Measurements from ENCODE around the gene DNAJC9. TPM values are rescaled to one million over a fixed set of nuclear protein-coding genes. Genes with fewer than 3 reads are reported as not detected.
"Not testable (repeated sequence)": the region's sequence is repeated elsewhere in the genome, so short reads cannot be mapped to it uniquely, and the experiment has no call there.

Gene DNAJC9
- total RNA-seq, 1 donor from 2014 or later = 12.4 TPM

DNA sequence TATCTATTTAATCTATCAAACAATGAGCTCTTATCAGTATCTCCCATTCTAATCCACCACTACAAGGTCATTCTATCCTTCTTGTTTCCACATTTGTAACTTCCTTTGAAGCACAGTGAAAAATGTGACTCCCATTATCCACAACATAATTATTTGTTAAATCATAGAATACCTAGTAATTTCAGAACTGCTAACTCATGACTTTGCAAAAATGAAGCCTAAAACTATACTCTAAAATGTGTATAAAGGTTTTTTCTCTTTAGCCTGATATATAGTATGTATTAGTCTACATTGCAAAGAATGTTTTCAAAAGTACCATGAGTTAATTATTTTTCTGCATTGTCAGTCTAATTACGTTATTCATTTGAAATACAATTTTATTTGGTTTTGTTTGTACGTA lies 17.4 kb upstream of the DNAJC9 start:
- Histone ChIP-seq H3K9me3 (no peaks in the 10 kb centered on the region), H3K27me3 (no peaks in the 10 kb centered on the region), H3K4me3 (no peak overlapping the region), H3K36me3 (no peaks in the 10 kb centered on the region), H3K4me1 (no peaks in the 10 kb centered on the region), H3K27ac (no peak overlapping the region)
- intact Hi-C loops (cut with DNase I) = no loop called here
- ATAC-seq = no peak
- TF ChIP-seq, protein P1, sequence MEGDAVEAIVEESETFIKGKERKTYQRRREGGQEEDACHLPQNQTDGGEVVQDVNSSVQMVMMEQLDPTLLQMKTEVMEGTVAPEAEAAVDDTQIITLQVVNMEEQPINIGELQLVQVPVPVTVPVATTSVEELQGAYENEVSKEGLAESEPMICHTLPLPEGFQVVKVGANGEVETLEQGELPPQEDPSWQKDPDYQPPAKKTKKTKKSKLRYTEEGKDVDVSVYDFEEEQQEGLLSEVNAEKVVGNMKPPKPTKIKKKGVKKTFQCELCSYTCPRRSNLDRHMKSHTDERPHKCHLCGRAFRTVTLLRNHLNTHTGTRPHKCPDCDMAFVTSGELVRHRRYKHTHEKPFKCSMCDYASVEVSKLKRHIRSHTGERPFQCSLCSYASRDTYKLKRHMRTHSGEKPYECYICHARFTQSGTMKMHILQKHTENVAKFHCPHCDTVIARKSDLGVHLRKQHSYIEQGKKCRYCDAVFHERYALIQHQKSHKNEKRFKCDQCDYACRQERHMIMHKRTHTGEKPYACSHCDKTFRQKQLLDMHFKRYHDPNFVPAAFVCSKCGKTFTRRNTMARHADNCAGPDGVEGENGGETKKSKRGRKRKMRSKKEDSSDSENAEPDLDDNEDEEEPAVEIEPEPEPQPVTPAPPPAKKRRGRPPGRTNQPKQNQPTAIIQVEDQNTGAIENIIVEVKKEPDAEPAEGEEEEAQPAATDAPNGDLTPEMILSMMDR (IDR thresholded peaks at IDR 0.05) = no peak
- no peak for DNase-seq

DNA sequence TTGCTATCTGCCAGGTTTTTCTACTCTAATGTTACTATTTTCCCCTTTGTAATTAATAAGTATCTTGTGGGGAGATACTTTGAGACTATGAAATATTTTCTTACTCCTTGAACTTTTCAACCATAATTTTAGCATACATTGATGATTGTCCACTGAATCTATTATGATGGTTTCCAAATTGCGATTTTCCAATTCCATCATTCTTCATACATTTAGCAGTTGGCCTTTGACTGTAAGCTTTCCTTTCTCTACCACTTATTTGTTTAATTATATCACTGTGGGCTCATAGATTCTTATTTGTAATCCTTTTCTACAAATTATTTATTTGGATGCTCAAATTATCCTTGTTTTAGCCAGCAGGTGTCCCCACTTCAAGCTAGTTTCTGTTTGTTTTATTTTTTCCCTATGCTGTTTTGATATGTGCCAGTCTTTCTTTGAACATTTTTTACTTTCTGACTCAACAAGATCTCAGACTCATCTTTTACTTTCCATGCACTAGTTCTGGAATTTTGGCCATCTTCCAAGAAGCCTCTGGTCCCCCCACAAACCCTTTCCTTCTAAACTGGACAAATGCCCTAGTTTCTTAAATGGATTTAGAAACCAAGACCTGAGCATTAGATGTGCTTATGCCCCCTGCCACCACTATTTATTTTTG lies 16.8 kb upstream of the DNAJC9 start:
- H3K9me3 ChIP-seq = no peaks in the 10 kb centered on the region
- TF ChIP-seq, protein P1 (IDR thresholded peaks at IDR 0.05) = peak; percentile 41
- H3K36me3 ChIP-seq = no peaks in the 10 kb centered on the region
- no peak for ATAC-seq
- H3K4me3 ChIP-seq = no peak overlapping the region
- intact Hi-C loops (cut with DNase I) = no loop called here
- no peaks in the 10 kb centered on the region for H3K4me1 ChIP-seq
- DNase-seq = no peak
- no peaks in the 10 kb centered on the region for H3K27me3 ChIP-seq
- no peak overlapping the region for H3K27ac ChIP-seq

DNA sequence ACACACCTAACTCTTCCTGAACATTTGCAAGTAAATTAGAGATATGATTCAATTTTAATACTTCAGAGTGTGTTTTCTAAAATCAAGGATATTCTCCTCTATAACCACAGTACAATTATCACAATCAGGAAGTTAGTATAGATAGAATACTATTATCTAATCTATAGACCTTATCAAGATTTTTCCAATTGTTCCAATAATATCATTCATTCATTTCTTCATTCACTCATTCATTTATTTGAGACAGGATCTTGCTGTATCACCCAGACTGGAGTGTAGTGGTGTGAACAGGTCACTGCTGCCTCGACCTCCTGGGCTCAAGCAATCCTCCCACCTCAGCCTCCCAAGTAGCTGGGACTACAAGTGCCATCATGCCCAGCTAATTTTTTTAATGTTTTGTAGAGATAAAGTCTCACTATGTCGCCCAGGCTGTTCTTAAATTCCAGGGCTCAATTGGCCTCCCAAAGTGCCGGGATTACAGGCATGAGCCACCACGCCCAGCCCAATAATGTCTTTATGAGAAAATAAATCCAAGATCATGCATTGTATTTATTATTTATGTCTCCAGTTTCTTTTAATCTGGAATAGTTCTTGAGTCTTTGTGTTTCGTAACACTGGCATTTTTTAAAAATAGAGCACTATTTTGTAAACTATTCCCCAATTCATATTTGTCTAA lies 16.0 kb upstream of the DNAJC9 start:
- Histone ChIP-seq H3K4me3 (no peak overlapping the region), H3K27me3 (no peaks in the 10 kb centered on the region), H3K27ac (no peak overlapping the region), H3K36me3 (no peaks in the 10 kb centered on the region), H3K9me3 (no peaks in the 10 kb centered on the region), H3K4me1 (no peaks in the 10 kb centered on the region)
- intact Hi-C loops (cut with DNase I) = no loop called here
- ATAC-seq (no peak), DNase-seq (no peak)
- TF ChIP-seq, protein P1 (IDR thresholded peaks at IDR 0.05) = no peak

DNA sequence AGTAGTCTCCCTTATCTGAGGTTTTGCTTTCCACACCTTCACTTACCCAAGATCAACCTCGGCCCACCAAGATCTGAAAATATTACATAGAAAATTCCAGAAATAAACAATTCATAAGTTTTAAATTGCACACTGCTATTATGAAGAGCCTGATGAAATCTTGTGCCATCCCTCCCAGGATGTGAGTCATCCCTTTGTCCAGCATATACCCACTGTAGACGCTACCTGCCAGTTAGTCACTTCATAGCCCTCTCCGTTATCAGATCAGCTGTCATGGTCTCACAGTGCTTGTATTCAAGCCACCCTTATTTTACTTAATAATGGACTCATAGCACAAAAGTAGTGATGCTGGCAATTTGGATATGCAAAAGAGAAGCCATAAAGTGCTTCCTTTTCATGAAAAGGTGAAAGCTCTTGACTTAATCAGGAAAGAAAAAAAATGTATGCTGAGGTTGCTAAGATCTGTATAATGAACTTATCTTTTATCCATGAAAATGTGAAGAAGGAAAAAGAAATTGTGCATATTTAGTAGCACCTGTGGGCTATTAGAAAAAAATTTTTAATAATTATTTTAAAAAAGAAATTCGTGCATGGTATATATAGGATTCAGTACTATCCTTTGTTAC lies 15.2 kb upstream of the DNAJC9 start:
- TF ChIP-seq, protein P1 (IDR thresholded peaks at IDR 0.05) = no peak
- Histone ChIP-seq H3K9me3 (no peaks in the 10 kb centered on the region), H3K27me3 (no peaks in the 10 kb centered on the region), H3K4me1 (no peaks in the 10 kb centered on the region), H3K4me3 (no peak overlapping the region), H3K36me3 (no peaks in the 10 kb centered on the region), H3K27ac (no peak overlapping the region)
- DNase-seq (no peak), ATAC-seq (no peak)
- intact Hi-C loops (cut with DNase I) = no loop called here

DNA sequence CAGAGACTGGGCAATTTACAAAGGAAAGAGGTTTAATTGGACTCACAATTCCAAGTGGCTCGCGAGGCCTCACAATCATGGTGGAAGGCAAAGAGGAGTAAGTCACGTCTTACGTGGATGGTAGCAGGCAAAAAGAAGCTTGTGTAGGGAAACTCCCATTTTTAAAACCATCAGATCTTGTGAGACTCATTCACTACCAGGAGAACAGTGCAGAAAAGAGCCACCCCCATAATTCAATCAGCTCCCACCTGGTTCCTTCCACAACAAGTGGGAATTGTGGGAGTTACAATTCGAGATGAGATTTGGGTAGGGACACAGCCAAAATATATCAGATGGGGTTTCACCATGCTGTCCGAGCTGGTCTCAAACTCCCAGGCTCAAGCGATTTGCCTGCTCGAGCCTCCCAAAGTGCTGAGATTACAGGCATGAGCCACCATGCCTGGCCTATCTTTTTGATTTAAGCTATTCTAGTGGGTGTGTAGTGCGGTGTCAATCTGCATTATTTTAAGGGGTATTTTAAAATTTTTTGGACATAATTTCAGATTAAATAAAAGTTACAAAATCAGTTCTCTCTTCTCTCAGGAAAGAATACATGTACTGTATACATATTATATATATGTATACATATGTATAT lies 14.4 kb upstream of the DNAJC9 start:
- TF ChIP-seq, protein P1 (IDR thresholded peaks at IDR 0.05) = no peak
- intact Hi-C loops (cut with DNase I) = no loop called here
- Histone ChIP-seq H3K27ac (no peak overlapping the region), H3K4me3 (no peak overlapping the region), H3K9me3 (no peaks in the 10 kb centered on the region), H3K27me3 (no peaks in the 10 kb centered on the region), H3K4me1 (no peaks in the 10 kb centered on the region), H3K36me3 (no peaks in the 10 kb centered on the region)
- DNase-seq = no peak
- ATAC-seq = no peak

DNA sequence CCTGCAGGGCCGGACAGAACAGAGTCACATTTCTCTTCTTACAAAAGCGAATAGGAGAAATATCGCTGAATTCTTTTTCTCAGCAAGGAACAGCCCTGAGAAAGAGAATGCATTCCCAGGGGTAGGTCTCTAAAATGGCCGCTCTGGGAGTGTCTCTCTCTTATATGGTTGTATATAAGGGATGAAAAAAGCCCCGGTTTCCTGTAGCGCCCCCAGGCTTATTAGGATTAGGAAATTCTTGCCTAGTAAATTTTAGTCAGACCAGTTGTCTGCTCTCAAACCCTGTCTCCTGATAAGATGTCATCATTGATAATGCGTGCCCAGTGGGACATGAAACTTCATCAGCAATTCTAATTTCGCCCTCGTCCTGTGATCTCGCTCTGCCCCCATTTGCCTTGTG lies 11.6 kb upstream of the DNAJC9 start:
- H3K27me3 ChIP-seq; H3K36me3 ChIP-seq; H3K9me3 ChIP-seq; ATAC-seq; intact Hi-C loops (cut with DNase I); H3K27ac ChIP-seq; H3K4me3 ChIP-seq; DNase-seq; H3K4me1 ChIP-seq: not testable (repeated sequence)

Measured in upper lobe of right lung (tissue), 1 donor.